GM19324 (cell line): ENCODE results near the gene P4HTM.

Source experiments
- ATAC-seq: cut with Tn5 transposase; IDR thresholded peaks from one replicate; pipeline ENCODE4 v1.9.1; 2021; ENCODE audit warnings: mild to moderate bottlenecking, moderate library complexity; ENCODE audit not compliant: unreplicated experiment, low FRiP score

The P4HTM gene, protein sequence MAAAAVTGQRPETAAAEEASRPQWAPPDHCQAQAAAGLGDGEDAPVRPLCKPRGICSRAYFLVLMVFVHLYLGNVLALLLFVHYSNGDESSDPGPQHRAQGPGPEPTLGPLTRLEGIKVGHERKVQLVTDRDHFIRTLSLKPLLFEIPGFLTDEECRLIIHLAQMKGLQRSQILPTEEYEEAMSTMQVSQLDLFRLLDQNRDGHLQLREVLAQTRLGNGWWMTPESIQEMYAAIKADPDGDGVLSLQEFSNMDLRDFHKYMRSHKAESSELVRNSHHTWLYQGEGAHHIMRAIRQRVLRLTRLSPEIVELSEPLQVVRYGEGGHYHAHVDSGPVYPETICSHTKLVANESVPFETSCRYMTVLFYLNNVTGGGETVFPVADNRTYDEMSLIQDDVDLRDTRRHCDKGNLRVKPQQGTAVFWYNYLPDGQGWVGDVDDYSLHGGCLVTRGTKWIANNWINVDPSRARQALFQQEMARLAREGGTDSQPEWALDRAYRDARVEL

DNA sequence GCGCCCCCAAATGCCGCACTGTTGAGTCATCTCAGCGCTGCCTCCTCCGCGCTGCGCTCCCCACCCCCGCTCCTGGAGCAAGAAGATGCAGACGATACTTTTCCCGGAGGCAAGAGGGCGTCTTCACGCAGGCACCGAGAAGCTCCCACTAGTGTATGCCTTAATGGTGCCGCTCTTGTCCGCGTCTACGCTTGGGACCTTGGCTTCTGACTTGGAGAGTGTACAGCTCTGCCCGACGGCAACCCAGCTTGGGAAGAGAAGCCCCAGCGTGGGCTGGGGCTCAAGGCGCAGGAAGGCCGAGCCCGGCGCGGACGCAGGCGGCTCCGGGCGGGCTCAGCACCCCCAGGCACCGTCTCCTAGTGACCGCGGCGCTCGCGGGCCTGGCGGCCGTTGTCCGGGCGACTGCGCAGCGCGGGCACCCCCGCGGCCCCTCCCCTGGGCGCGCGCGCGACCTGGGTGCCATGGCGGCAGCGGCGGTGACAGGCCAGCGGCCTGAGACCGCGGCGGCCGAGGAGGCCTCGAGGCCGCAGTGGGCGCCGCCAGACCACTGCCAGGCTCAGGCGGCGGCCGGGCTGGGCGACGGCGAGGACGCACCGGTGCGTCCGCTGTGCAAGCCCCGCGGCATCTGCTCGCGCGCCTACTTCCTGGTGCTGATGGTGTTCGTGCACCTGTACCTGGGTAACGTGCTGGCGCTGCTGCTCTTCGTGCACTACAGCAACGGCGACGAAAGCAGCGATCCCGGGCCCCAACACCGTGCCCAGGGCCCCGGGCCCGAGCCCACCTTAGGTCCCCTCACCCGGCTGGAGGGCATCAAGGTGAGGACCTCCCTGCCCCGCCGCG, at the start of gene P4HTM:
P4HTM (plus strand) TSS at position 446 of the 840 bp plus-strand sequence; CDS start at position 462, 16 bp downstream.
- peak; percentile 62 for ATAC-seq

DNA sequence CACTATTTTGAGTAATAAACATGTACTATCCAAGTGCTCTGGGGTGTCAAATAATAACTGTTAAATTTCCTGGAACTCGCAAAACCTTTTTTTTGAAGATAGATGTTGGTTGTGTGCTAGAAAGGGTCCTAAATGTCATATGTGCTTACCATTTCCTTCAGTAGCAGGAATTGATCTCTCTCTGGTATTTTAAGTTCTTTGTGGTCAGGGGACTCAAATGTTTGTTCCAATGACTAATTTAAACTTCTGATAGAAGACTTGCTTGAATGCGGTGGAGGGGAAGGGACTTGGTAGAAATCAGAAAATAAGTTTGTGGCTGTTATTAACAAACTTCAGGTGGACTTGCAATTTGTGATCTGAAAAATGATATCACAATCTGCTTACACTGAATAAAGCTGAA, 44.6 kb upstream of the P4HTM start:
- ATAC-seq: no peak

DNA sequence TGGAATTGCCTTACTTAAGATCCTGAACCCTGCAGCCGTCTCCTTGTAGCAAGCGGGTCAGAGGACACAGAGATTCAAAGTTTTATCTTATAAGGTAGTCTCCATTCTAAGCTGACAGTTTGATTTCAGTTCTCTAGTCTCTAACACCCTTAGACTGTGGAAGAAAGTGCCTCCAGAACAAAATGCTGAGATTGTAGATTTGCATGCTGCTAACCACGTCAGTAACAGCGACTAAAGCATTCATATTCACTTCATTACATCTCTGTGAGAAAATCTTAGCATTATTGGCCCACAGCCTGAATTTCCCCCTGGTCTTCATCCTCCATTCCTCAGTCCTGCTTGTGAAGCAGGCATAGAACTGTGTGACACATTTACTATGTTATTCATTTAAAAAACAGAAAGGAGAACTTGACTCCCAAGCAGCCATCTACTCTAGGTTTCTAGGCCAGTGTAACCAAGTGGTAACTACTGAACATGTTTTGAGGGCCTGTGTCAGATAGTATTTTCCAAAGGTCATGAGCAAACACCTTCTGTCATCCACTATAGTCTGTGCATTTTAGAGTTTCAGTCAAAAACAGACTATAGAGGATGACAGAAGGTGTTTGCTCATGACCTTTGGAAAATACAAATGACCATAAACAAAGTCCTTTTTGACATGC, 44.0 kb upstream of the P4HTM start:
- ATAC-seq: no peak

DNA sequence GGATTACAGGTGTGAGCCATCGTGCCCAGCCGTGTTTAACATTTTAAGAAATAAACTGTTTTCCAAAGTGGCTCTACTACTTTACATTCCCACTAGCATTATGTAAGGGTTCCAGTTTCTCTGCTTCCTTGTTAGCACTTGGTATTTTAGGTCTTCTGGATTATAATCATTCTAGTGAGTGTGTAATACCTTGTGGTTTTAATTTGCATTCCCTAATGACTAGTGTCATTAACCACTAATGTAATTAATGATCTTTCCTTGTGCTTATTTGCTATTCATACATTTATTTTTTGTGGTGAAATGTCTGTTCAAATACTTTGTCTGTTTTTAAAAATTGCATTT, 40.7 kb upstream of the P4HTM start:
- no peak for ATAC-seq

DNA sequence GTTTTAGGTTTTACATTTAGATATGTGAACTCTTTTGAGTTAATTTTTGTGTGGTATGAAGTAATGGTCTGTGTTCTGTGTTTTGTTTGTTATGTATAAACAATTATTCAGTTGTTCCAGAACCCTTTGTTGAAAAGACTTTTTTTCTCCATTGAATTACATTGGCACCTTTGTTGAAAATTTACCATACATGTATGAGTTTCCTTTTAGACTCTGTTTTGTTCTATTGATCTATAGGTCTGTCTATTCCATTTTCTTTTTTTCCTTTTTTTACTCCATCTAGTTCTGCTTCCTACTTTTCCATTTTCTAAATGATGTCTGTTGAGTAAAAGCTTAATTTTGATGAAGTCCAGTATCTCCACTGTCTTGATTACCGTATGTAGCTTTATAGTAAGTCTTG, 40.0 kb upstream of the P4HTM start:
- no peak for ATAC-seq

DNA sequence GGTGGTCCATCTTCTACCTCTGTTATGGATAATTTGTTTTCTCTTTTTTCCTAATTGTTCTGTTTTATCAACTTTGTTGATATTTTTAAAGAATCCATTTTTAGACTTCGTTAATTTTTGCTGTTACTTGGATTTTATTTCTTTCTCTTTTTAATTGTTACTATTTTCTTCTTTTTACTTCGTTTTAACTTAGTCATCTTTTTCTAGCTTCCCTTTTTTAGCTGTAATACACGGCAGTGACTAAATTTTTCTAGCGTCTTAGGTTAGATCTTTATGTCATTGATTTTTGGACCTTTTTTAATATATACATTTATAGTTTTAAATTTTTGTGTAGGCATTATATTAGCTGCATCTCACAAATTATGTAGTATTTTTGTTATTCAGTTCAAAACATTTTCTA, 38.3 kb upstream of the P4HTM start:
- no peak for ATAC-seq

DNA sequence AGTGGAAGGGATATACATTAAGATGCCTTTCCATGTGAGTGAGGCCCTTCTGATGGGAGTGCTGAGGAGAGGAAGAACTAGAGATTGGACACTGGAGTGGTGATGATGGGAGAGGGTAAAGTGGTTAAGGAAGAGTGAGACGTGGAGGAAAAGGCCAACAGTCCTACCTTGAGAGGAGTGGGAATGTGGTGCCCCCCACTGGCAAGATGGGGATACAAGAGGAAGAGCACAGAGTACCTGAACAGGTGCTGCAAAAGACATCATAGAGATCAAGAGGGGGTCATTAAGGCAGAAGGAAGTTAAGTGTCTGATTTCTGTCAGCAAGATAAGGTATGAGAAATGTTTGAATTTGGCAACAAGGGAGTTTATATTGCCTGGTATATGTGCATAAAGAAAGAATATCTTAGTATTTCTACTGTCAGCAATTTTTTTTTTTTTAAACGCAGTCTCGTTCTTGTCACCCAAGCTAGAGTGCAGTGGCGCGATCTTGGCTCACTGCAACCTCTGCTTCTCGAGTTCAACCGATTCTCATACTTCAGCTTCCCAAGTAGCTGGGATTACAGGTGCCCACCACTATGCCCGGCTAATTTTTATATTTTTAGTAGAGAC, 37.4 kb upstream of the P4HTM start:
- no peak for ATAC-seq

DNA sequence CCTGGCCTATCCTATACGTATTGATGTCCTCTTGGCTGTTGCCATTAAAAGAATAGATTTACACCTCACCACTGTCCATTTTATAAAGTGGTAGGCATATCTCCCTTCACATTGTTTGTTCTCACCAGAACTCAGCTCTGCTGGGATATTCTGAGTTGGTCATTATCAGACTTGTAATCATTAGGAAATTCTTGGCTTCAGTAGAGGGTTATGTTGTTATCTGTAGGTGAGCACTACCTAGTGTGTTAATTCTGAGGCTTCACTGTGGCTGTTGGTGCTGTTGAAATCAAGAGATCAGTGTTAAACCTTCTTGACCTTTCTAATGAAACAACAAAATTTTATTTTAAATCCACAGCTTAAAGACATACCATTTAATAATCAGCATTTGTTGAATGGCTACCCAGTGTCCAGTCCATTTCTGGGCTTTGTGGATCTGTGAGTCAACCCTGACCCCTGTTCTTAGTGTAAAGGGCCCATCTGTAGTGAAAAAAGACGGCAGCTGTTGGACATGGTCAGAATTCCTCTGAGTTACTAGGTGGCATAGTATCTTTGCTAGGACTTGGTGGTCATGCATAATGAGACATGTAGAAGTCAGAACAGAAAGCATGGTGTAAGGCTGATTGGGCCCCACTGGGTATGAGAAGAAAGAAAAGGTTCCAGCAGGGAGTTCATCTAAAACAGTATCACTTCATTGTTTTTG, 32.9 kb upstream of the P4HTM start:
- no peak for ATAC-seq

DNA sequence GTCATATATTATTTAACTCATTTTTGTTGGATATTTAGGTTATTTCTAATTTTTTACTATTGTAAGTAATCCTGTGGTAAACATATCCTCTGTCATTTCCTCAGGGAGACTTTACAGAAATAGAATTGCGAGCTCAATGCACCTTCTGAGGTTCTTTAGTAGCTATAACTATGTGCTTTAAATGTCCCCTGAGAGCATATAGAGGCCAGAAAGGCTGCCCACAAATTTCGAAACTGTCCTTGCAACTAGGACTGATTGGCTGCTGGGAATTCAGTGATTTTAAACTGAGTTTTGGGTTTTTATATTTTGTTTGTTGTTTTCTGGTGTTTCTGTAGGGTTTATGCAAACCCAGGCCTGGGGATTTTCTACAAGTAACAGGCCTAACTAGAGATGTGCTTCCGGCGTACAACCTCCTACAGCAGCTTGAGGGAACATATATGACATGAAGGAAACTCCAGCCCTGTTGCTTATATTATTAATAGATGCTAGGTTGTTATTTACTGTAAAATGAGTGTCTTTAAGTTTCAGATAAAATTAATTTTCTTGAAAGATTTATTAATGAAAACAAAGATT, 29.1 kb upstream of the P4HTM start:
- ATAC-seq: no peak

DNA sequence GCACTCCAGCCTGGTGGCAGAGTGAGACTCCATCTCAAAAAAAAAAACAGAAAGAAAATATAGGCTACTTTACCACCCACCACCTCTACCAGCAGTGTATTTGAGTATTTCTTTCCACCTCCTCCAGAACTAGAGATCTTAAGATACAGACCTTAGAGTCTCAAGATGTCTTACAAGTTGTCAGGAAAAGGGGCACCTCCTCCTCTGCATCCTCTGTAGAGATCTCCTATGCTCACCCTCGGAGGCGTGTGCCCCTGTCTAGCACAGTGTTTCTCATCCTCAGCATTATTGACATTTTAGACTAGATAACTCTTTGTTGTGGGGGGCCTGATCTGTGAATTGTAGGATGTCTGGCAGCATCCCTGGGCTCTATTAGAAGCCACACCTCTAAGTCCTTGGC, 27.7 kb upstream of the P4HTM start:
- ATAC-seq: no peak

DNA sequence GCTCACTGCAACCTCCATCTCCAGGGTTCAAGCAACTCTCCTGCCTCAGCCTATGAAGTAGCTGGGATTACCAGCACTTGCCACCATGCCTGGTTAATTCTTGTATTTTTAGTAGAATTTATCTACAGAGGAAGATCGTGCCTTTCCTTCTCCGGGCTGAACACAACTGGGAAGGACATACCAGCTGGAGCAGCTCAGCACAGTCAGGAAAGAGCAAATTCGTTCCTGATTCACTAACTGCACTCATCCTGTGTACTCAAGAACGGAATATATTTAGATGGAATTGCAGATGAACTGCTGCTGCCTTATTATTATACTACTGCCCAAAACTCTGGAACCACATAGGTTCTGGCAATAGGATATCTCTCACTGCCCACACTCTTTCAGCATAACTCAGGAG, 27.1 kb upstream of the P4HTM start:
- ATAC-seq: no peak

DNA sequence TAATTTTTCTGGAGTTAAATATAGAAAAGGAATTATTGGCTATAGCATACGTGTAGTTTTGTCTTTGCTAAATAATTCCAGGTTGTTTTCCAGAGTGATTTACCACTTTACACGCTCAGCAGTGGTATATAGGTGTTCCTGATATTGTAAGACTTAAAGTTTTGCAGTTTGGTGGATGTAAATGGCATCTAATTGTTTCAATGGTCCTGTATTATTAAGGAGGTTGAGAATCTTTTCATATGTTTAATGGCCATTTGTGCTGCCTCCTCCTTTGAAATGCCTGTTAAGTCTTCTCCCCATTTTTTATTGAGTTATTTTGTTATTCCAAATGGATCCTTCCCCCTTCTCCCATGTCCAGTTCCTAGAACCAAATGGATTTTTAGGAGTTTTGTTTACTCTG, 26.4 kb upstream of the P4HTM start:
- ATAC-seq: no peak

DNA sequence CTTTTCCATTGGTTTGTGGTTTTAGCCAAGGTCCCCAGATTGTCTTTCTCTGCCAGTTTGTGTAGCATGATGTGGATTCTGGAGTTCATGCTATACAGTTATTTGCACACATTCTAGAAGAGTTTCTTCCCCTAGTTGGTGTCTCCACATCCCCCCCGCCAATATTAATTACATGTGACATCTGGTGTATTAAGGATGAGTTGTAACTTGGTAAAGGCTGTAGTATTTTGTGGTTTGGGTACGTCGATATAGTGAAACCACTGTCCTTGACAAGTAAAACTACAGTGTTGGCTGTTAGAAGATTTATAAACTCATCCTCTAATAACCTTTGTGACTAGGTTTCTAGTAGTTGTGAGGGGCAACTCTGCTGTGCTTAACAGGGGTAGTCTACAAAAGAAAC, 23.7 kb upstream of the P4HTM start:
- ATAC-seq: no peak

DNA sequence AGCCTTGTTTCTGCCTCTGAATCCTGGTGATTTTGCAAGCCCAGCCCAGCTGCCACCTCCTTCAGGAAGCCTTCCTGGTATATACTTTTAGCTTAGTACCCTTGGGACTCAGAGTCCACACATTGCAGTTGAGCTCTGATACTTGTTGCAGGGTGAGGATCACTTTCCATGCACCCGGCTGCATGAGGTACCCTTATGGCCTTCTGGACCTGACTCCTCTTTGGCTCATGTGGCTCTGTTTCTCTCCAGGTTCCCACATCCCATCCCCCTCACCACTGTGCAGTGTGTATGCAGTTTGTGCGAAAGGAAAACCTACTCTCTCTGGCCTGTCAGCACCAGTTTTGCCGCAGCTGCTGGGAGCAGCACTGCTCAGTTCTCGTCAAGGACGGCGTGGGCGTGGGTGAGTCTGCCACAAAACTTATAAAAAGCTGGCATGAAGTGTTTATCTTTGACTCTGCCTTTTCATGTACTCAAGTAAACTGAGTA, 23.1 kb upstream of the P4HTM start:
- no peak for ATAC-seq

DNA sequence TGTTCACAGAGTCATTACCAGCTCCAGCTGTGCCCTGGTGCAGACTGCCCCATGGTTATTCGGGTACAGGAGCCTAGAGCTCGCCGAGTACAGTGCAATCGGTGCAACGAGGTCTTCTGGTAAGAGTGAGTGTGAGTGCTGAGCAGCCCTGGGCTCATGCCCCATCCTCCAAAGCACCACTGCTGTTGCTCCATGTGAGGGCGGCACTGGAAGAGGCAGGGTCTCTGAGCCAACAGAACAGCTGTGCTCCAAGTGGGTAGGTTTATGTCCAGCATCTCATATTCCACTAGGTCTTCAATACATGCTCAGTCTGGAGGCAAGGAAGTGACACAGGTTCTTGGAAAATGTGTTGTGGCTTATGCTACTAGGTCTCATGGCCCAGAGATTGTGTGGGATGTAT, 19.5 kb upstream of the P4HTM start:
- no peak for ATAC-seq

DNA sequence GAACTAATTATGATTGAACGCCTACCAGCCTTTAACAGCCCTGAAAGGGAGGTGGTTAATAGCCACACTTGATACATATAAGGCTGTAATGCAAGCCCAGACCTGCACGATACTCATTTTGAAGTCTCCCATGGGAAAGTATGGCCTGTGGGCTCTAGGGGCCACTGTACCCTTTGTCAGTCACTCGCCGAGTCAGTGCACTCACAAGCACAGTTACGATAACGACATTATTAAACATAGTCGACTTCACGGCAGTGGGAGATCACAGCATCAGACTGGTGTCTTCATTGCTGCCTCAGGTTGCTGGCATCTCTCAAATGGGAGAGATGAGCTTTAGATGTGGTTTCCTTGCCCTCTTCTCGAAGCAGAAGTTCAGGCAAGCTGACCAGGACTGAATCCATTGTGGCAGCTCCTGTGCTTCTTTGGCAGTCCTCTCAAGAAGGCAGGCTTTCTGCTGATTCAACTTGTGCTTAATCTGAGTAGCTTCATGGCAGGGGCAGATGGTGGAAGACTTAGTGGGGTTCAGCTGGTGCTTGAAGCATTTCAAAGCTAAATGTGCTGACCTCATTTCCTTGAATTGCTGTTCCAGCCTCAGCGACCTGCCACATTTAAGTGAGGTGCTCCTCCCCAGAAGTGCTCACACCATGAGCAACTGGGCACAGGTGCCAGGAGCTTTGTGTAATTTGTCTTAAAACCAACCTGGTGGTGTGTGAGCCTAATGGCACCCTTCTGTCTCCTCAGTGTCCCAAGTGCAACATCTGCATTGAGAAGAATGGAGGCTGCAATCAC, 15.8 kb upstream of the P4HTM start:
- ATAC-seq: no peak

DNA sequence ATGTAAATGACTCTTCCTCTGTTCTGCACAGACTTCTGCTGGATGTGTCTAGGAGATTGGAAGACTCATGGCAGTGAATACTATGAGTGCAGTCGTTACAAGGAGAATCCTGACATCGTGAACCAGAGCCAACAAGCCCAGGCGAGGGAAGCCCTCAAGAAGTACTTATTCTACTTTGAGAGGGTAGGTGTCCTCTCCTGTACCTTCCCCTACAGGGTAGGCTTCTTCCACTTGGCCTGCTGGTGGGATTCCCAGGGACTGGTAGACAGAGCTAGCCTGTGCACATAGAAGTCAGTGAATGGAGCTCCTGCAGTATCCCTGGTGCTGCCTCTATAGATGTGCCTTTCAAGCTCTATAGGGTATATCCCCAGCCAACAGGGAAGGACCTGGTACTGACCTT, 10.6 kb upstream of the P4HTM start:
- ATAC-seq: no peak

DNA sequence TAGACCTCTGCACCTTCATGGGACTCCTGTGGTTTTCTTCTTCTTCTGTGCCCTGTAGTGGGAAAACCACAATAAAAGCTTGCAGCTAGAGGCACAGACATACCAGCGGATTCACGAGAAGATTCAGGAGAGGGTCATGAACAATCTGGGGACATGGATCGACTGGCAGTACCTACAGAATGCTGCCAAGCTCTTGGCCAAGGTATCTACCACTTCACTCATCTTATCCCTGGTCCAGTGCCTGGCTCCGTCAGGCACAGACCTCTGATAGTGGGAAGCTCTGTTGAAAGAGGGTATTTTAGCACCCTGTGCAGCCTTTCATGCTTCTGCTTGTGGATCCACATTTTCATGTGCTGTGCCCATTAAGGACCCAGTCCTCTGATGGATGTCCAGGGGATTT, 9.7 kb upstream of the P4HTM start:
- no peak for ATAC-seq

DNA sequence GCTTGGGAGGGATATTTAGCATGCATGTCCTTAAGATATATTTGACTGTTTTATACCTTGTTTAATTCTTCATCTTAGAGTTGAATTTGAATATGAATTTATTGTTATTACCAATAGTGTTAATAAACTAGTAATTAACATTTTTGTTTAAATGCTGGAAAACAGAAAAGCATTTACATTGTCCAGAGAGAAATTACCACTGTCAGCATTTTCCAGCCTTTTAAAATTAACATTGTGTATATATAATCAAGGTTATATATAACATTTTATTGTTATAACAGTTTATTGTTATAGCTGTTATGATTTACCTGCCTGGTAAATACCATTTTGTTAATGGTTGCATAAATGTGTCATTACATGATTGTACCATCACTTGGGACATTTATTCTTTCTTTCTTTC, 8.0 kb upstream of the P4HTM start:
- ATAC-seq: no peak
